PC-3 (cell line): ENCODE results near the gene CBLN1.

Experiments
- CTCF ChIP-seq: fragments of 300-600 bp; sonication (generic); conservative IDR thresholded peaks from 2 replicates; pipeline ENCODE4 v1.5.1; 2017; ENCODE audit warnings: antibody characterized with exemption, low read depth, mild to moderate bottlenecking, low read length
- EZH2 ChIP-seq: fragments of 300-600 bp; sonication (generic); IDR thresholded peaks from one replicate; pipeline ENCODE4 v1.6.1; 2017; ENCODE audit warnings: antibody characterized with exemption, mild to moderate bottlenecking, low read length; ENCODE audit not compliant: unreplicated experiment
- EZH2phosphoT487 ChIP-seq: fragments of 300-600 bp; sonication (generic); IDR thresholded peaks from 2 replicates; pipeline ENCODE4 v1.6.1; 2018; ENCODE audit warnings: mild to moderate bottlenecking, antibody characterized with exemption, low read length, borderline replicate concordance

- TF ChIP-seq EZH2: no peak
- no peak for TF ChIP-seq CTCF
- TF ChIP-seq EZH2phosphoT487: no peak
Measured at GRCh38 chr16:49271363-49271762, 10.3 kb downstream of the CBLN1 start.
